Subcutaneous adipose tissue (tissue), 4 donors: ENCODE results near the gene EDRF1. TPM values are rescaled to one million over a fixed set of nuclear protein-coding genes. Genes with fewer than 3 reads are reported as not detected.

Source experiments
- total RNA-seq, 4 donors: library from RNA; depleted of rRNA; stranded (reverse); fragments of >200 nt; gene quantifications; one replicate each; pipeline ENCODE4 v1.1.0, GENCODE V29; 2016
- TF ChIP-seq, protein P1 (sequence below): fragments of 450-650 bp; IDR thresholded peaks from one replicate; pipeline ENCODE4 v1.5.1; 2016; ENCODE audit warnings: low read depth, mild to moderate bottlenecking, control low read depth, antibody characterized with exemption, moderate library complexity

Gene EDRF1, protein sequence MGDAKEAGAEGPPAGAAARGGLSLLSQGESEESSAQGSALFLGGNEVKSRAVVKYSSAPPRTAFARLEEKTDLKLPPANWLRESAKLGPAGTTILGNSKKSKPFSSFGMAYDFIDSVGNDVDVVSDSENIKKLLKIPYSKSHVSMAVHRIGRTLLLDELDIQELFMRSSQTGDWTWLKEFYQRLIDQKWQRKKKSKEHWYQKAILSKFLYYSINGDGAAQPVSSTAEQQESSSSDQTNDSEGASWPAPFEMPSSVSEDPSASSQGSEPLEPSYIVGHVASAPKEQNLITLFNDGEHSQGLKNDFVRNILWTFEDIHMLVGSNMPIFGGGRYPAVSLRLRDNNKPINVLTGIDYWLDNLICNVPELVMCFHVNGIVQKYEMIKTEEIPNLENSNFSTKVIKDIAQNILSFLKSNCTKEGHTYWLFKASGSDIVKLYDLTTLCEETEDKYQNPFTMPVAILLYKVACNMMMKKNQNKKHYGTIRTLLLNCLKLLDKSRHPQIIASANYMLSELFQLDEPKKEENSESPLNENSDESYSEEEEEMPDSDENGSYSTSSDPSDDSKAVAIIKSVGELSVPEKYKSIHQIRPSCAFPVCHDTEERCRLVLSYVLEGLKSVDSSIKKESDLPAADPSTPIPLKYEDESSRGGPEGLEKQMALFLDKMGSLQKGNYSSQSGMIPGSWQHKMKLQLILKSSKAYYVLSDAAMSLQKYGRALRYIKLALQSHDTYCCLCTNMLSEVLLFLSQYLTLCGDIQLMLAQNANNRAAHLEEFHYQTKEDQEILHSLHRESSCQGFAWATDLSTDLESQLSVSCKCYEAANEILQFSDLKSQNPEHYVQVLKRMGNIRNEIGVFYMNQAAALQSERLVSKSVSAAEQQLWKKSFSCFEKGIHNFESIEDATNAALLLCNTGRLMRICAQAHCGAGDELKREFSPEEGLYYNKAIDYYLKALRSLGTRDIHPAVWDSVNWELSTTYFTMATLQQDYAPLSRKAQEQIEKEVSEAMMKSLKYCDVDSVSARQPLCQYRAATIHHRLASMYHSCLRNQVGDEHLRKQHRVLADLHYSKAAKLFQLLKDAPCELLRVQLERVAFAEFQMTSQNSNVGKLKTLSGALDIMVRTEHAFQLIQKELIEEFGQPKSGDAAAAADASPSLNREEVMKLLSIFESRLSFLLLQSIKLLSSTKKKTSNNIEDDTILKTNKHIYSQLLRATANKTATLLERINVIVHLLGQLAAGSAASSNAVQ
- 10 to 100 TPM; 19.2 to 30.1 (median 24.9) TPM for total RNA-seq

DNA sequence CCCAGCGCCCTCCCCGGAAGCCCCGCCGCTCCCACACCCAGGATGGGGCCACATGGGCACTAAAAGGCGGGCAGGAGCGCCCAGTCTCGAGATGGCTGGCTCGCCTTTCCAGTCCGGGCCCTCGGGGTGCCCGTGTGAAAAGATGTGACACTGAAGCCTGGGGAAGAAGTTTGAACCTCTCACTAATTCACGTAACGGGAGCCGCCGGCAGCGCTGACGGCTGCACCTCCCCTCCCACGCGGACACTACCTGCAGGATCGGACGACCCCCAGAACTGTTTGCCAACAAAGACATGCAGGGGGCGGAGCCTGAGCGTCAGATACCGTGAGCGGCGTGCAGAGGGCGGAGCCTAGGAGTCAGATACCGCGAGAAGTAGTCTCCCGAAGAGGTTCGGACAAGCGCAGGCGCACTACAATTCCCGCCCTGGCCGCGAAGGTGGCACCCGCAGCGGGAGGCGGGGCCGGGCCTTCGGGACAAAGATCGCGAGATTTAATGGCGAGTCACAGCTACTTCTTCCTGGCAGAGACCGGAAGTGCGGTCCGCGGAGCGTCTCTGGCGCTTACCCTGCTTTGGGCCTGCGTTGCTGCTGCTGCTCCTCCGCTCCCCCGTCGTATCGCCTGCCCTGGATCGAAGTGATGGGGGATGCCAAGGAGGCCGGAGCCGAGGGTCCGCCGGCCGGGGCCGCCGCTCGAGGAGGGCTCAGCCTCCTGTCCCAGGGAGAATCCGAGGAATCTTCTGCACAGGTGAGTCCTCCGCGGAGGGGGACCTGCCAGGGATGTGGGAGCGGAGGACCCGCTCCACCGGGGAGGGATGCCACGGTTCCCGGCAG, at the start of gene EDRF1:
TSS of gene EDRF1 (plus strand) at position 537 of the 829 bp plus-strand sequence. CDS start at position 636, 99 bp downstream.
- TF ChIP-seq, protein P1, sequence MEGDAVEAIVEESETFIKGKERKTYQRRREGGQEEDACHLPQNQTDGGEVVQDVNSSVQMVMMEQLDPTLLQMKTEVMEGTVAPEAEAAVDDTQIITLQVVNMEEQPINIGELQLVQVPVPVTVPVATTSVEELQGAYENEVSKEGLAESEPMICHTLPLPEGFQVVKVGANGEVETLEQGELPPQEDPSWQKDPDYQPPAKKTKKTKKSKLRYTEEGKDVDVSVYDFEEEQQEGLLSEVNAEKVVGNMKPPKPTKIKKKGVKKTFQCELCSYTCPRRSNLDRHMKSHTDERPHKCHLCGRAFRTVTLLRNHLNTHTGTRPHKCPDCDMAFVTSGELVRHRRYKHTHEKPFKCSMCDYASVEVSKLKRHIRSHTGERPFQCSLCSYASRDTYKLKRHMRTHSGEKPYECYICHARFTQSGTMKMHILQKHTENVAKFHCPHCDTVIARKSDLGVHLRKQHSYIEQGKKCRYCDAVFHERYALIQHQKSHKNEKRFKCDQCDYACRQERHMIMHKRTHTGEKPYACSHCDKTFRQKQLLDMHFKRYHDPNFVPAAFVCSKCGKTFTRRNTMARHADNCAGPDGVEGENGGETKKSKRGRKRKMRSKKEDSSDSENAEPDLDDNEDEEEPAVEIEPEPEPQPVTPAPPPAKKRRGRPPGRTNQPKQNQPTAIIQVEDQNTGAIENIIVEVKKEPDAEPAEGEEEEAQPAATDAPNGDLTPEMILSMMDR, result no peak

DNA sequence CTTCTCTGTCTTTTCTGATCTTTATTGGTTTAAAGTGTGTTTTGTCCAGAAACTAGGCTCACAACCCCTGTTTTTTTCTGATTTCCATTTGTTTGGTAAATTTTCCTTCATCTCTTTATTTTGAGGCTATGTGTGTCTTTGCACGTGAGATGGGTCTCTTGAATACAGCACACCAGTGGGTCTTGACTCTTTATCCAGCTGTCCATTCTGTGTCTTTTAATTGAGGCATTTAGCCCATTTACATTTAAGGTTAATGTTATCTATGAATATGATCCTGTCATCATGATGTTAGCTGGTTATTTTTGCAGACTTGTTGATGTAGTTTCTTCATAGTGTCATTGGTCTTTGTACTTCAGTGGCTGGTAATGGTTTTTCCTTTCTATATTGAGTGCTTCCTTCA, 46.6 kb upstream of the EDRF1 start:
- TF ChIP-seq, protein P1, result no peak

DNA sequence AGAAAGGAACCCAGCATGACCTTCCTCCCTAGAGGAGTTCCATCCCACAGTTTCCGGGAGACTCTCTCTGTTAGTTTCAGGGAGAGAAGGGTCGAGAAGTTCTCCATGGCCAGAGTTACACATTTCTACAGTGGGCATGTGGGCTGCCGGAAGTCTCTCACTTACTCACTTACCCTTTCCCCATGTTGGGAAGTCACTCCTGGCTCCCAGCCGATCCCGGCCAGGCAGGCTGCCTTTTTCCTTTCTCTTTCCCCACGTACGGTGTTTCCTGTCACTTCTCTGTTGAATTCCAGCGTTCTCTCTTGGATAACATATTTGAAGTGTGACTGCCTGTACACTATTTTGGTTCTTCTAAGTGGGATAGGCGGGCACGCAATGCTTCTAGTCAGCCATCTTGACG, 40.1 kb upstream of the EDRF1 start:
- TF ChIP-seq, protein P1, result no peak

DNA sequence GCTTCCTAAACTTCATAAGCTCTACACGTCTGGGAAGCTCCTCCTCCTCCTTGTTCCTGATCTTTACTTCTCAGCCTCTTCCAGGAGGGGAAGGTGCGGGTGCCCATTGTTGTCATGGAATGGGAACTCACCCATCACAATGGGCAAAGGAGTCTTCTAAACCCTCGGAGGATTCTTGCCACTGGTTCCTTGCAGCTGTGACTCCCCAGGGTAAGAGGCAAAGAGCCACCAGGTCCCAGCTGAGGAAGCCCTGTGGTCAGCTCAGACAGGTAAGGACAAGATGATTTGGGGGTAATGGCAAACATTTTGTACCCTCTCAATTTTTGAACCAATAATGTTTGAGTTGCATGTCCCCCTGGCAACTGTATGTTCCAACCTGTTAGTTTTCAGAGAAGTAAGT, 36.4 kb upstream of the EDRF1 start, which contains the start of gene TEX36:
TSS of gene TEX36 (minus strand) at position 101 of the 400 bp plus-strand sequence. CDS start 174 bp downstream, outside the sequence.
- TF ChIP-seq, protein P1, result no peak

DNA sequence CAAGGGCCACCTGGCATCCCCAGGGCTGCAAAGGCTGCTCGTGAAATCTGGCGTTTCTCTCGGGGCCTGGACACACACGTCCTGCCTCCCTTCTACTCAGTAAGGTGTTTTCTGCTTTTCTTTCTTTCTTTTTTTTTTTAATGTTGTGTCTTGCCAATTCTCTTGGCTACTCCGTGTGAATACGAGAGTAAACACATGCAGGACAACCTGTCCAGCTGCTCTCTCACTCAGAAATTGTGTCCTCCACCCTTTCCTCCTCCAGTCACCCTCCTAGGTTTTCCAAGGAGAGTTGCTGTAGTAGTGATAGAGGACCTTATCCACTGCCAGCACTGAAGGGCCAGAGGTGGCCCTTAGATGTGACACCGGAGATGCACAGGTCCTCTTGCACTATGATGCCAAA, 35.7 kb upstream of the EDRF1 start:
- TF ChIP-seq, protein P1, result no peak

DNA sequence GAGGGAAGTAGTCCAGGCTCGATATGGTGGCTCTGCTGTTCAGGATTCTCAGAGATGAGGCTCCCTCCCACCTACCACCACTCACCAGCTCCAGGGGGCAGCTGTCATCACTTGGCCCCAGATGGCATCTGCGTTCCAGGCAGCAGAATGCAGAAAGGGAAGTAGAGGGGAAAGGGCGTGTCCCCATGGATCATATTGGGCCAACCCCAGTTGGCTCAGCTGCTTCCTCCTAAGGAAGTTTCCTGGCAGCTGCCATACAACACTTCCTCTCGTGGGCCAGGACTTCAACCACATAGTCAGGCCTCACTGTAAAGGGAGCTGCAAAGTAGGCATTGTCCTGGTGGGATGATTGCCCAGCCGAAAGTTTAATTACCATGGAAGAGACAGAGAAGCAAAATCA, 34.9 kb upstream of the EDRF1 start:
- TF ChIP-seq, protein P1, result no peak
